Adipose tissue (tissue), 3 donors: ENCODE results near the gene HERC2. TPM values are rescaled to one million over a fixed set of nuclear protein-coding genes. Genes with fewer than 3 reads are reported as not detected.
"Not testable (repeated sequence)": the region's sequence is repeated elsewhere in the genome, so short reads cannot be mapped to it uniquely, and the experiment has no call there.

Experiments
- H3K27ac ChIP-seq: one replicate; pipeline ENCODE4 v1.5.1; 2013; ENCODE audit warnings: low read depth, low read length
- WGBS, 3 donors: extraction: QIAGEN DNeasy Blood & Tissue Kit; methylation state at CpG; one replicate each; pipeline ENCODE4 v1.1.7; 2013; 5-methylcytosine and 5-hydroxymethylcytosine counted together
- polyA plus RNA-seq, 3 donors: library from polyadenylated mRNA; stranded (reverse); fragments of 200-250 nt; gene quantifications; one replicate each; pipeline ENCODE4 v1.2.3, GENCODE V29; 2013
- donor health status: healthy with polysubstance abuse.
- donor health status: Bipolar disorder and iron deficiency.
- donor health status: healthy.

HERC2 gene
- polyA plus RNA-seq, 3 donors = 15.5 to 36.7 (median 27.5) TPM

DNA sequence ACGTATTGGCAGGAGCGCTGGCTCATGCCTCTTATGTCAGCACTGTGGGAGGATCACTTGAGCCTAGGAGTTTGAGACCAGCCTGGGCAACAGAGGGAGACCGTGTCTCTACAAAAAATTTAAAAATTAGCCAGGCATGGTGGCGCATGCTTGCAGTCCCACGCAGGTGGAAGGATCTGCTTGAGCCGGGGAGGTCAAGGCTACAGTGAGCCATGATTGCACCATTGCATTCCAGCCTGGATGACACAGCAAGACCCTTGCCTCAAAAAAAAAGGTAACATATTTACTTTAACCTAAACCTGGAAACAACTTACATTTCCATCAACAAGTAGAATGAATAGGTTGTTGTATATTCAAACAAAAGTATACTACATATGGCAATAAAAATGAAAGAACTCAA is 78.1 kb downstream of the HERC2 start:
- 98% methylated on average over 6 of the region's 6 CpGs for WGBS, 3 donors
- no peak overlapping the region for H3K27ac ChIP-seq

DNA sequence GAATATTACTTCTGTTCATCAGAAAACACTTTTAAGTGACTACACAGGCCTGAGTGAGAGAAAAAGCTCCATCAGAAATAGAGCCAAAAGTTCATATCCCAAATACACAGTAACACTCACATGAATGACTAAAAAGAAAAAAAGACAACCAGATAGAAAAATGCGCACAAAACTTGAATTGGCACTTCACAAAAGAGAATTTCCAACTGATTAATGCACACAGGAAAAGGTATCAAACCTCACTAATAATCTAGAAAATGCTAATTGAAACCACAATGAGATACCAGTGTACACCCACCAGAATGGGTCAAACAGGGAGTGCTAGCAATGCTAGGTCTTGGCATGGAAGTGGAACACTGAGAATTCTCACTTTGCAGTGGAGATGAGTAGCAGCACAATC is 78.6 kb downstream of the HERC2 start:
- H3K27ac ChIP-seq = no peak overlapping the region
- 92 to 97% (median 95%) methylated on average over 1 of the region's 1 CpG for WGBS, 3 donors

DNA sequence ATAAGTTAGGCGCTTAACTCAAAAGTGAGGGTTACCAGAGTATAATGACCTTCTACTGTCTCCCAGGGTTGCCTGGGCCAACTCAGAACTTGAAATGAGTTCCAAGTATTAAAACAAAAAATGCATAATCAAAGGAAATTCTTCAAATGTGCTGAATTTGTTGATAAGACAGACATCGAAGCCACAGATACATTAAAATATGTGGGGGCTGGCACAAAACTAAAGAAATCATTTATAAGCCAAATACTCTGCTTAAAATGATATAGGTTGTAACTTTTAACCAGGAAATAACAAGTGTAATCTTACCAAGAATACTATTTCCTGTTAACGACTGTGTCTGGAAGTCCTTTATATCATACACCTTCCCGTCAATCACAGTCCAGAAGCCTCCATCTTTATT is 83.7 kb downstream of the HERC2 start:
- 70 to 89% (median 77%) methylated on average over 4 of the region's 4 CpGs for WGBS, 3 donors
- H3K27ac ChIP-seq = not testable (repeated sequence)

DNA sequence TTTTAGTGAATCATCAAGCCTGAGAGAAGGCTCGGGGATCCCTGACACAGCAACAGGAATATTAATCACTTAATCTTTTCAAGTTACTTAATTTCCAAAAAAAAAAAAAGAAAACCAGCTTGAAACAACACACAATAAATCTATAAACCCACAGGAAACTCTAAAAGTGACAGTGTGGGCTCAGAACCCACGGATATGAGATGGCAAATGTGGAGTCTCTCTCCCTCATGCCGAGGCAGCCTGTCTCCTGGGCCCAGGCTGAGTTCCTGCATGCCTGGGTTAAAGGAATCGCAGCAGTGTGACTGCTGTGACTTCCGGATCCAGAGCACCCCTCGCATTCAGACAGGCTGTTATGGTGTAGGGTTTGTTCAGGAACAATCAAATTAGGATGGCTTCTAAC is 90.2 kb downstream of the HERC2 start:
- WGBS, 3 donors = 64 to 90% (median 67%) methylated on average over 6 of the region's 6 CpGs

DNA sequence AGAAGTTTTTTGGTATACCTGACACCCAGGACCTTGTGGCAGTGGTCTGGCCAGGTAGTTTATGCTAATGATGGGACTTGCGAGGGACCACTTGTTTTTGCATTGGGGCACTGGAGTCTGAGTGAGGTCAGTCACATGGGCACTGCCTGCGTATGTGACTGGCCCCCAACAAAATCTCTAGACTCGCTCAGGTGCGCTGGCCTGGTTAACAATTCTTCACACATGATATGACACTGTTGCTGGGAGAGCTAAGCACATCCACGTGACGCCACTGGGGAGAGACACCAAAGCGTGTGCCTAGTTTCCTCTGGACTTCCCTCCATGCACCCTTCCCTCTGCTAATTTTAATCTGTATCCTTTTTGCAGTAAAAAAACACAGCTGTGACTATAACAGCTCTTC is 90.6 kb downstream of the HERC2 start:
- WGBS, 3 donors = 81 to 91% (median 90%) methylated on average over 7 of the region's 7 CpGs
- not testable (repeated sequence) for H3K27ac ChIP-seq

More for the DNA sequence above, 90.2 kb downstream of the HERC2 start:
- not testable (repeated sequence) for H3K27ac ChIP-seq

DNA sequence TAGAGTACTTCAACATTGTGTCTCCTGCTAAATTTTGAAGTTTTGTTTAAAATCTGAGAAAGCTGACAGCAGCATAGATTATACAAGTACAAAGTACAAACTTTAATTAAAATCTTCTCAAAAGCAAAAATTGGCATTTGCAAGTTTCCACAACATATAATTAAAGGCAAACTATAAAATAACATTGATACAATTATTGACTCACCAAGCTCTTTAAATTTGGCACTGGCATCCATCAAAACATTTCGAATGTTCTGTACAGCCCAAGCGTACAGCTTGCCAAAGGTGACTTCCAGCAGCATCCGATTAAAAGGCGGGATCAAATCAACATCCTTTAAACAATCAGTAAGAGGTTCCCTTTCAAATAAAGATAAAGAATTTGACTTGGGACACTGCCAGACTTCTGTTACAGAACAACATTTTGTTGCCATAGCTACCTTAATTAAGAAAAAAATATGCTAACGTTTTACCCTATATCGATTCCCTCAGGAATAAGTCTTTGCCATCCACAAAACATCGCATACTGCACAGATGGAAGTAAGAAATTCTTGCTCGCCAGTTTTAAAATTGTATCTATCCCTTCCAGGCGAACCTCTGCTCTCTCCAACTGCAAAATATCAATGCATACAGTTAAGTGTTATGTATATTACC is 92.9 kb downstream of the HERC2 start:
- WGBS, 3 donors = 54 to 73% (median 66%) methylated on average over 9 of the region's 9 CpGs
- not testable (repeated sequence) for H3K27ac ChIP-seq

DNA sequence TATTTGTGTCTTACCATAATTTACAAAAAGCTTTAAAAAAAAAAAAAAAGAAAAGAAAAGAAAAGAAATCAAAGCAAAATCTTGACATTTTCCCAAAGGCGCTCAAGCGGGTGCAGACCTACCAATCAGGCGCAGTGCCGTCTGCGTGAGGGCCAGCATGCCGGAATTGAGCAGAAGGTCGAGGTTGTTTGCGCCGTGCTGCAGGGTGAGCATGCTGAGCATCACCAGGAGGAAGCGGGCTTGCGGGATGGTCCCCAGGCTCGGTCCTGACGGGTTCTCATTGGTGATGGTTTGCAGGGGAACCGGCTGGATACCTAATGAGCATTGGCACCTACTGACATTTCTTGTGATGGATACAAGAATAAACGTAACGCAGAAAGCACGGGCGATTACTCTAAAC is 93.9 kb downstream of the HERC2 start:
- H3K27ac ChIP-seq = no peak overlapping the region
- WGBS, 3 donors = 97 to 98% (median 98%) methylated on average over 18 of the region's 18 CpGs

DNA sequence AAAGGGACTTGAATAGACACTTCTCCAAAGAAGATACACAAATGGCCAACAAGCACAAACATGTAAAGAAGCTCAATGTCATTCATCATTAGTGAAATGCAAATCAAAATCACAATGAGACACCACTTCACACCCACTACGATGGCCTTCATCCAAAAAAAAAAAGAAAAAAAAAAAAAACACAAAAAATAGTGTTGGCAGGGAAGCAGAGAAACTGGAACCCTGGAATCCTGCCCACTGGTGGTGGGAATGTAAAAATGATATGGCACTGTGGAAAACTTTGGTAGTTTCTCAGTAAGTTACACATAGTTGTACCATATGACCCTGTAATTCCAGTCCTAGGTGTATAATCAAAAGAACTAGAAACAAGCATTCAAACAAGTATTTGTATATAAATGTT is 94.7 kb downstream of the HERC2 start:
- H3K27ac ChIP-seq = not testable (repeated sequence)
- WGBS, 3 donors = 62 to 67% (median 67%) methylated on average over 1 of the region's 1 CpG

DNA sequence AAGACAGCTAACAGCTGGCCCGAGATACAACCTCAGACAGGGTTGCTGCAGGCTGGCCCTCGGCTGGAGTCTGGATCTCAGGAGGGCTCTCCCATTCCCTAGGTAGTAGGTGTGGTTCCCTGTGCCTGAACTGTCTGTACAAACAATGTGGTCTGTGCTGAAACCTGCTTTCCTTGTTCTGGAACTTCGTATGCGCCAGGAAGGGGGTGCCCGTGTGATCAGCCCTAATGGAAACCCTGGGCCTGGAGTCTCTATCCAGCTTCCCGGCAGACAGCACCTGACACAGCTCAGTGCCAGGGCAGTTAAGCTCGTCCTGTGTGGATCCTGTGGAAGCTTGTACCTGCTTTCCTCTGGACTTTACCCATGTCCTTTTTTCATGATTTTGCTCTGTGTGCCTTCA is 99.4 kb downstream of the HERC2 start:
- not testable (repeated sequence) for H3K27ac ChIP-seq
- WGBS, 3 donors = 77 to 90% (median 90%) methylated on average over 7 of the region's 7 CpGs

DNA sequence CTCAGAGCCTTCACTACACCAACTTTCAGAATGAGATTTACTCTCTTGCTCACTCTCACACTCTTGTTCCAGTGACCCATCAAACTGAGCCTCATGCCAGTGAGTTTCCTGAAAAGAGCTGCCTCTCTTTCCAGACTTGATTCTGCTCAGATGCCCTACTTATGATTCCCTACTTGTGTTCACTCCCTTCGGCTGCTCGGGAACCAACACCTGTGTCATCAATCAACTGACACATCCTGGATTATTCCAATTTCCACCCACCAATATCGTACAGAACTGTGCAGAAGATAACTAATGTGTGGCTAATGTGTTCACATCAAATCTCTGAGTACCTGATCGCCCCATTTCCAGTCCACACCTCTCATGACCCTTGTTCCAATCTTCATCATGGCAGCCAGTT is 100.3 kb downstream of the HERC2 start:
- not testable (repeated sequence) for H3K27ac ChIP-seq
- 58 to 89% (median 87%) methylated on average over 4 of the region's 4 CpGs for WGBS, 3 donors

DNA sequence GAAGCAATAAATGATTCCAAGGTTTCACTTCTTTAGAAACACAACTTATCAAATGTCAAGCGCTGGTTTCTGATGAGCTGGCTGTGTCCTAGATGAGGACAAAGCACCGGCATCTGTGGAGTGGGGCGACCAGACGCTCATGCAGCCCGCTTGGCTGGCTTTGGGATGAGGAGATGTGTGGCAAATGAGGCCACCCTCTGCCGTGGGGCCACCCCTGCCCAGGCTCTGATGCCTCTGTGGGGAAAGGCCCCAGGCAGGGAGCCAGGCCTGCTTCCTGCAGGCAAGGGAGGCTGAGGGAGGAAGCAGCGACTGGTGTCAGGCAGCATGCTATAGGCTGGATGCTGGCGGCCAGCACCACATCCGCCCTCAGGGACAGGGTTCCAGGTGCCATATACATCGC is 102.9 kb downstream of the HERC2 start:
- H3K27ac ChIP-seq = no peak overlapping the region
- 84 to 95% (median 91%) methylated on average over 10 of the region's 10 CpGs for WGBS, 3 donors

DNA sequence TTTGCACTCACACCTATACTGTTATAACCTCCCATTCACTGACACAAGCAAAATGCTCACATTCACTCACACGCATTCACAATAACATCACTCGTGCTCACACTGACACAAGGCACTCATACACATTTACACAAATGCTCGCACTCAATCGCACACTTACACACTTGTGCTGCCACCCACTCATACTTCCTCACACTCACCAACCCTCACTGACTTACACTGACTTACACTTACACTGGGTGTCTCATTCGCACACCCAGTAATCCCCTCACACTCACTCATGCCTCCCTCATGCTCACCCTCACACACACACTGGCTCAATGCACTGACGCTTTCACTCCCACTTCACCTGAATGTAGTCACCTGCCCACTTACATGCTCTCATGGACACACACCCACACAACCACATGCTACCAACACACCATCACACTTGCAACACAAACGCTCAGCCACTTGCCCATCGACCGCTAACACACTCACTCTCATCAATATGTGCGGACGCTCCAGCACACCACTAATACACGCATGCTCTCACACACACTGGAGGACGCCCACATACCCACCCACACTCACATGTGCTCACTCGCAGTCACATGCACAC is 104.9 kb downstream of the HERC2 start:
- H3K27ac ChIP-seq = not testable (repeated sequence)
- WGBS, 3 donors = 96 to 98% (median 96%) methylated on average over 11 to 14 of the region's 14 CpGs

DNA sequence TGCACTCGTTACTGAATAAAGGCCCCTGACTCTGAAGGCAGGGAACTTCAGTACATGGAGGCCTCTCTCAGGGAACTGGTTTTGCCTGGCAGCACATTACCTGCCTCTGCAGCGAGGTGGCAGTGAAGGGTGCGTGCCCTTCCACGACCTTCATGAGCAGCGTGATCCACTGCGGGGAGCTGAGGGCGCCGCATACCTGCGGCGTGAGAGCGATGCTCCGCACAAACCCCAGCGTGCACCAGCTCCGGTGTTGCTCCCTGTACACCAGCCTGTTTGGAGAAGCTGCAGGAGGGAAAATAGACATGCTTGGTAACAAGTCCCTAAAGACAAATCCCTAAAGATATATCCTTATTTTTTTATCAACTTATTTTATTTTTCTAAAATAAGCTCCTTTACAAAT is 106.5 kb downstream of the HERC2 start:
- H3K27ac ChIP-seq = not testable (repeated sequence)
- WGBS, 3 donors = 83 to 95% (median 95%) methylated on average over 12 to 14 of the region's 14 CpGs

DNA sequence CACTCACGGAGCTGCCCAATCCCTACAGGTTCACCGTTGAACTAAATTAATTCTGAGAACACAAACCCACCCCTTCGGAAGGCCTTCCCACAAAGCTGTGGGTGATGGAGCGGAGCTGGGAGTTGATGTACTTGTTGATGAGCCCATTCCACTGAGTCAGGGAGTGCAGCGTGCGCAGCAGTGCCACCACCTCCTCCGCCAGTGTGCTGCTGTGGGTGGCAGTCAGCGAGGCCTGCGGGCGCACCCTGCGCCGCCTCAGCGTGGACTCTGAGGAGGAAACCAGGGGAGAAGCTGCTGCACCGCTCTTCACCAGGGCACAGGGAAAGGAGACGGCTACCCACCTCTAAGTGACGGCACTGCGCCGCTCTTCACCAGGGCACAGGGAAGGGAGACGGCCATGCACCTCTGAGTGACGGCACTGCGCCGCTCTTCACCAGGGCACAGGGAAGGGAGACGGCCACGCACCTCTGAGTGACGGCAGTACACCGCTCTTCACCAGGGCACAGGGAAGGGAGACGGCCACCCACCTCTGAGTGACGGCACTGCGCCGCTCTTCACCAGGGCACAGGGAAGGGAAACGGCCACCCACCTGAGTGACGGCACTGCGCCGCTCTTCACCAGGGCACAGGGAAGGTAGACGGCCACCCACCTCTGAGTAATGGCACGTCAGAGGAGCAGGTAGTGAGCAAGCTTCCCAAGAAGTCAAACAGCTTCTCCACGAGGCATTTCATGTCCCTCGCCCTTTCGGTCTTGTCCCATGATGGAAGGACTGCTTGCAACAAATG is 107.8 kb downstream of the HERC2 start:
- not testable (repeated sequence) for H3K27ac ChIP-seq
- WGBS, 3 donors = 96 to 97% (median 96%) methylated on average over 36 to 39 of the region's 39 CpGs

DNA sequence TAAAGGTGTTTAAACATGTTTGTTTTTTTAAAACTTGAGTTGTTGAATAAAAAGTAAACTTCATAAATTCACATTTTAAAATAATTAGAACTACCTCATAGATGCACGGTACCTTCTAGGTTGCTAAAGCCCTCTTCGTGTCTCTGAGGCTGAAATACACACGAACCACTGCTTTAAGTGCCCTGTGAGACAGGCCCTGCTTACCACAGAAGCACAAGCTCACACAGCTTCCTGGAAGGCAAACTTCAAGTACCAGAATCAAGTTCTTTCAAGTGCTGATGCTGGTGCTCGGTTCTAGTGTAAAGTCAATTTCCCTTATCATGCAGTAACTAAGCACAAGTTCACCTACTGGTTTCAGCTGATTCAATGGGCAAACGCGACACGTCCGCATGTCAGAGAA is 108.6 kb downstream of the HERC2 start:
- 91 to 95% (median 94%) methylated on average over 5 of the region's 8 CpGs for WGBS, 3 donors

DNA sequence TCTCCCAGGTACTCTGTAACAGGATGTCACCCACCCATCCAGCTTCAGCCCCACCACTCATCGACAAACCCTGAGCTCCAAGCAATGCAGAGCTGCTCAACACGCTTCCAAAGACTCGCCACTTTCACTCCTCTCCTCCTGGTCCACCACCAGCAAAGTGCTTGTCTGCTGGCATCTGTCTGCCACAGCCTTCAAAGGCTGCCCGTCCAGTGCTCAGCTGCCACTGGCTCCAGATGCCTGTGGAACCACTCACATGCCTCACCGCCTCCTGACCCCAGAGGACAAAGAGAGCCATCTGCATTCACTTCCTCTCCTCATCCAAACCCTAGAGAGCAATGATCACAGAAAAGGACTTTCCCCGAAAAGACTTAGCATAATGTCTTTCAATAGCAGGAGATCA is 113.4 kb downstream of the HERC2 start:
- H3K27ac ChIP-seq = no peak overlapping the region
- 92 to 96% (median 94%) methylated on average over 6 of the region's 6 CpGs for WGBS, 3 donors

More for the DNA sequence above, 108.6 kb downstream of the HERC2 start:
- not testable (repeated sequence) for H3K27ac ChIP-seq

DNA sequence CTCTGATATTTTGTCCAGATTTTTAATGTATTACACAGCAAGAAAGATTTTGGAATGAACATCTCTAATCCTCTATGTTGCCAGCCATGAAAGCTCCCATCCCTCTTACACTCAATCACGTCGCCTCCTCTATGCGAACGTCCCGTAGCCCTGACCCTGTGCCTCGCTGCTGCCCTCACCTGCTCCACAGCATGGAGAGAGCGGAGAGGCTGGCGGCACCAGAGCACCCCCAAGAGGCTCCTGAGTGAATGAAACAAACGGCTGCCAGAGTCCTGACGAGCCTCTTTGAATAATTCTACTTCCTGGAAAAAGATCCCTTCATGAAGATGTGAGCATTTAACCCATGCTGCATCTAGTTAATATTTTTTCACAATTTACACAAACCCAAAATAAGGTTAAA is 116.3 kb downstream of the HERC2 start:
- not testable (repeated sequence) for H3K27ac ChIP-seq
- 46 to 67% methylated on average over 1 to 2 of the region's 10 CpGs; no CpG with 5 or more reads in 1 of the 3 donors for WGBS, 3 donors

DNA sequence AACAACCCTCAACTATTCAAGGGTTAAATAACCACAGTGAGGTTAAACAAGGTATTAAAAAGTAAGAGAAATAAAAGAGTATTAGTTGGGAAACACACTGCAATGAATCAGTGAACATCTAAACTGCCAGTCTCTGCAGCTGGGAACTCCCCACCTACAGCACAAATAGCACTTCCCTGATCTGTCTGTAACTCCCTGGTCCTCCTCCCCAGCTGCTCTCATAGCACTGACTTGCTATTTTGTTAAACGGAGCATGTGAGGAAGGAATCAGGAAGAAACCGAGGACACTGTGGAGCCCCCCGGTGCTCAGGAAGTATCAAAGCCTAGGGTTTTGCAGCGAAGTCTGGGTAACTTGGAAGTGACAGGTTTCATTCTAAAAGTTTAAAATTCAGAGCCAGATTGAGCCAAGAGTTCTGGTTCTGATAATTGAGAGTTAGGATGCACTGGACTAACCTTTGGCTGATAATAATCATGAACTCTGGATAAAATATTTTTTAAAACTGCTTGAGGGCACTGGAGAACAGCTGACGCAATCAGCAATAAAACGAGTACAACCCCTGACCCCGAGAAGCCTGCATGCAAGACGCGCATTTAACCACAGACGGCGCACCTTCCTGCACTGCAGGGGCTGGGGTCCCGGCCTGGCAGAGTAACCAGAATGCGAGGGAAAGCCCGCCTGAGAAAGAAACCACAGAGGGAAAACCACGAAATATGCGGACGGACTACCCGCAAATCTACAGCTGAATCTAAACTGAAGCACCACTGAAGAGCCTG is 118.7 kb downstream of the HERC2 start:
- 52 to 87% (median 65%) methylated on average over 11 to 16 of the region's 18 CpGs for WGBS, 3 donors

DNA sequence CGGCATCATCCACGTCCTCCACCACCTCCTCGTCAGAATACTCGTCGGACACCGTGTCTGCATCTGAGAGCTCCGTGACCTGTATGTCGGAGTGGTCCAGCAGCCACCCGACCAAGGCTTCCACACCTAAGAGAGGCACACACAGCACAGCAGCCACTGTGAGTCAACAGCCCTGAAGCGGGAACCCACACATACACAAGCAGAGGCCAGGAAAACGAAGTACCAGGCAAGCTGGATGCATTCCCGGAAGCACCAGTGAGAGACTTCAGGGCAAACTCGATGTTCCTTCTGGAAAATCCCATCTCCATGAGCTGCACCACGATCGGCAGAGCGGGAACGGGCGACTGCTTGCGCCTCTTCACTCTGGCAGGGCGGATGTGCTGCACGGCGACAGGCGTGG is 119.9 kb downstream of the HERC2 start:
- 95 to 97% (median 96%) methylated on average over 6 to 7 of the region's 23 CpGs for WGBS, 3 donors

More for the DNA sequence above, 118.7 kb downstream of the HERC2 start:
- H3K27ac ChIP-seq = not testable (repeated sequence)

More for the DNA sequence above, 119.9 kb downstream of the HERC2 start:
- not testable (repeated sequence) for H3K27ac ChIP-seq
